K562 (cell line): ENCODE measurements around the gene MATN1. TPM values are rescaled to one million over a fixed set of nuclear protein-coding genes. Genes with fewer than 3 reads are reported as not detected.

Experiments
- BACH1 ChIP-seq: fragments of 200-800 bp; sonication (Bioruptor generic); IDR thresholded peaks from 2 replicates; pipeline ENCODE4 v1.6.1; 2016; ENCODE audit warnings: missing genetic modification characterization, missing compliant biosample characterization
- GTF2E2 ChIP-seq: fragments of 200-800 bp; sonication (Bioruptor generic); IDR thresholded peaks from 2 replicates; pipeline ENCODE4 v1.6.1; 2016; ENCODE audit warnings: missing genetic modification characterization, missing compliant biosample characterization
- IFI16 ChIP-seq: fragments of 250-450 bp; sonication (Bioruptor Pico); IDR thresholded peaks from 2 replicates; pipeline ENCODE4 v2.1.2; 2022; ENCODE audit warnings: mild to moderate bottlenecking, inconsistent platforms
- KDM4B ChIP-seq, 2 experiments: fragments of 450-650 bp in 1 of 2; sonication (generic) in 1 of 2; IDR thresholded peaks; 2 replicates each; pipeline ENCODE4 v1.6.1; 2016 to 2017; ENCODE audit warnings: borderline replicate concordance in 2 of 2, antibody characterized with exemption in 1 of 2, low read depth in 1 of 2, mild to moderate bottlenecking in 1 of 2
- NBN ChIP-seq: fragments of 450-650 bp; IDR thresholded peaks from 2 replicates; pipeline ENCODE4 v1.6.1; 2016; ENCODE audit warnings: low read depth, mild to moderate bottlenecking
- PHF8 ChIP-seq: fragments of 200-600 bp; sonication (generic); IDR thresholded peaks from 2 replicates; pipeline ENCODE4 v1.6.1; 2012; ENCODE audit warnings: mixed run types, mild to moderate bottlenecking, inconsistent platforms, low read length, moderate library complexity, borderline replicate concordance
- RNF2 ChIP-seq: sonication (generic); IDR thresholded peaks from 2 replicates; pipeline ENCODE4 v1.6.1; 2016
- SIX5 ChIP-seq, 2 experiments: IDR thresholded peaks; 2 replicates each; pipeline ENCODE4 v1.6.1; 2011; ENCODE audit warnings: low read length in 2 of 2, borderline replicate concordance in 1 of 2, low read depth in 1 of 2, mild to moderate bottlenecking in 1 of 2, moderate library complexity in 1 of 2; ENCODE audit not compliant: insufficient read depth in 1 of 2
- SNIP1 ChIP-seq: fragments of 450-650 bp; IDR thresholded peaks from 2 replicates; pipeline ENCODE4 v1.7.1; 2017; ENCODE audit warnings: low read depth, mild to moderate bottlenecking
- ZBTB8A ChIP-seq: fragments of 450-650 bp; IDR thresholded peaks from 2 replicates; pipeline ENCODE4 v1.6.1; 2018; ENCODE audit warnings: mild to moderate bottlenecking, moderate library complexity; ENCODE audit not compliant: partially characterized antibody
- ZNF121 ChIP-seq: sonication (generic); formaldehyde crosslinking; conservative IDR thresholded peaks from 2 replicates; pipeline ENCODE4 v1.8.0; 2022; ENCODE audit warnings: missing genetic modification reagents
- ZNF175 ChIP-seq: fragments of 200-800 bp; sonication (Bioruptor generic); IDR thresholded peaks from 2 replicates; pipeline ENCODE4 v1.6.1; 2016; ENCODE audit warnings: low read depth, mild to moderate bottlenecking, missing genetic modification characterization, missing compliant biosample characterization
- ZNF197 ChIP-seq: fragments of 200-800 bp; sonication (Bioruptor generic); IDR thresholded peaks from 2 replicates; pipeline ENCODE4 v1.6.1; 2016; ENCODE audit warnings: low read depth, missing genetic modification characterization, missing compliant biosample characterization
- ZNF644 ChIP-seq: fragments of 200-800 bp; sonication (Bioruptor generic); IDR thresholded peaks from 2 replicates; pipeline ENCODE4 v1.6.1; 2016; ENCODE audit warnings: low read depth, missing genetic modification characterization, missing compliant biosample characterization
- polyA plus RNA-seq, 8 experiments: library from polyadenylated mRNA; depleted of rRNA in 4 of 8; stranded (reverse) in 5 of 8; unstranded in 3 of 8; fragments of >200 nt; fragmentation: Nextera tagmentation in 2 of 8; fragmentation: Illumina TruSeq in 1 of 8; extraction: Ambion mirVana in 2 of 8; extraction: Trizol in 1 of 8; gene quantifications; 2 replicates each; pipeline versions ENCODE4 v1.2.1 to v1.2.3, GENCODE V29; 2011 to 2014; ENCODE audit warnings: inconsistent platforms in 1 of 8, missing spikeins in 1 of 8
- total RNA-seq, 7 experiments: library from RNA; depleted of rRNA in 6 of 7; stranded (reverse); fragments of >200 nt in 6 of 7; fragmentation: Illumina TruSeq in 2 of 7; extraction: Trizol in 2 of 7; gene quantifications; 2 replicates each; pipeline versions ENCODE4 v1.2.1 to v1.2.3, GENCODE V29; 2011 to 2021; ENCODE audit warnings: low replicate concordance in 1 of 7
- TF ChIP-seq, protein P1 (sequence below): sonication (generic); formaldehyde crosslinking; IDR thresholded peaks from 2 replicates; pipeline ENCODE4 v1.8.0; 2022; ENCODE audit warnings: mild to moderate bottlenecking, missing genetic modification reagents
- TF ChIP-seq, protein P2 (sequence below): fragments of 450-650 bp; IDR thresholded peaks from one replicate; pipeline ENCODE4 v1.6.1; 2018; ENCODE audit warnings: mild to moderate bottlenecking, moderate library complexity; ENCODE audit not compliant: partially characterized antibody
- TF ChIP-seq, protein P3 (sequence below): fragments of 250-450 bp; sonication (Bioruptor Pico); IDR thresholded peaks from 2 replicates; pipeline ENCODE4 v1.5.0; 2021
- TF ChIP-seq, protein P4 (sequence below): sonication (generic); formaldehyde crosslinking; IDR thresholded peaks from 2 replicates; pipeline ENCODE4 v1.8.0; 2022; ENCODE audit warnings: mild to moderate bottlenecking, missing genetic modification reagents

MATN1 gene
- total and polyA plus RNA-seq, 9 of the 15 experiments (the other 6 are each of a cell fraction or from before 2014, with no cell fraction given): 0.10 to 2.3 (median 1.2) TPM

DNA sequence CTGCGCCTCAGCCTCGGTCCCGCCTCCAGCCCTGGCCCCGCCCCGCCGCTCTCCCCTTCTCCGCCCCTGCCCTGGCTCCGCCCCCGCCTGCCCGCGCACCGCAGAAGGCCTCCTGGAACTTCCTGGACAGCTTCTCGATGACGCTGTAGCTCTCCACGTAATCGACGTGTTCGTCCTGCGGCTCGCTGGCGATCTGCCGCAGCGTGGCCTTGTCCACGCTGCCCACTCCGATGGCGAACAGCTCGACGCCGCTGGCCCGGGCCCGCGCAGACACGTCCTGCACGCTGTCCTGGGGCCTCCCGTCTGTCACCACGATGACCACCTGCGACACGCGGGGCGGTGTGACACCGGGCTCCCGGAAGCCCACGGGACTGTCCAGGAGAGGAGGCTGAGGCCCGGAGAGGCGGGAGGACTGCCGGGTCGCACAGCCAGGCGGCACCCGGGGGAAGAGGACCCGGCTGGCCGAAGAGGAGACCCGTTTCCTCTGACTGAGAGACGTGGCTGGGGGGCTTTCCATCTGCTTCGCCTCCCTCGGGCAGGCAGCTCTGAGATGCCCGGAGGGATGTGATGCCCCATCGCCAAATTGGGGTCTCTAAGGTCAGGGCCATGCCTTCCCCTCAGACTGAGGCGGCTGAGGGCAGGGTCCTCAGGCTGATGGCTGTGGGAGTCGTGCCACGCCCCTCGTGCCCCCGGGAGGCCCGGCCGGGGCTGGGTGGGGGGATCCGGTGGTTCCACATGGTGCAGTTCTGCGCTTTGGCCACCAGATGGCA lies 4.6 kb downstream of the MATN1 start (continued):
- TF ChIP-seq, protein P1, sequence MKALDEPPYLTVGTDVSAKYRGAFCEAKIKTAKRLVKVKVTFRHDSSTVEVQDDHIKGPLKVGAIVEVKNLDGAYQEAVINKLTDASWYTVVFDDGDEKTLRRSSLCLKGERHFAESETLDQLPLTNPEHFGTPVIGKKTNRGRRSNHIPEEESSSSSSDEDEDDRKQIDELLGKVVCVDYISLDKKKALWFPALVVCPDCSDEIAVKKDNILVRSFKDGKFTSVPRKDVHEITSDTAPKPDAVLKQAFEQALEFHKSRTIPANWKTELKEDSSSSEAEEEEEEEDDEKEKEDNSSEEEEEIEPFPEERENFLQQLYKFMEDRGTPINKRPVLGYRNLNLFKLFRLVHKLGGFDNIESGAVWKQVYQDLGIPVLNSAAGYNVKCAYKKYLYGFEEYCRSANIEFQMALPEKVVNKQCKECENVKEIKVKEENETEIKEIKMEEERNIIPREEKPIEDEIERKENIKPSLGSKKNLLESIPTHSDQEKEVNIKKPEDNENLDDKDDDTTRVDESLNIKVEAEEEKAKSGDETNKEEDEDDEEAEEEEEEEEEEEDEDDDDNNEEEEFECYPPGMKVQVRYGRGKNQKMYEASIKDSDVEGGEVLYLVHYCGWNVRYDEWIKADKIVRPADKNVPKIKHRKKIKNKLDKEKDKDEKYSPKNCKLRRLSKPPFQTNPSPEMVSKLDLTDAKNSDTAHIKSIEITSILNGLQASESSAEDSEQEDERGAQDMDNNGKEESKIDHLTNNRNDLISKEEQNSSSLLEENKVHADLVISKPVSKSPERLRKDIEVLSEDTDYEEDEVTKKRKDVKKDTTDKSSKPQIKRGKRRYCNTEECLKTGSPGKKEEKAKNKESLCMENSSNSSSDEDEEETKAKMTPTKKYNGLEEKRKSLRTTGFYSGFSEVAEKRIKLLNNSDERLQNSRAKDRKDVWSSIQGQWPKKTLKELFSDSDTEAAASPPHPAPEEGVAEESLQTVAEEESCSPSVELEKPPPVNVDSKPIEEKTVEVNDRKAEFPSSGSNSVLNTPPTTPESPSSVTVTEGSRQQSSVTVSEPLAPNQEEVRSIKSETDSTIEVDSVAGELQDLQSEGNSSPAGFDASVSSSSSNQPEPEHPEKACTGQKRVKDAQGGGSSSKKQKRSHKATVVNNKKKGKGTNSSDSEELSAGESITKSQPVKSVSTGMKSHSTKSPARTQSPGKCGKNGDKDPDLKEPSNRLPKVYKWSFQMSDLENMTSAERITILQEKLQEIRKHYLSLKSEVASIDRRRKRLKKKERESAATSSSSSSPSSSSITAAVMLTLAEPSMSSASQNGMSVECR (CRISPR knock-in tag): peak; percentile 92
- TF ChIP-seq BACH1 (tag): no peak; the same call in 1 of the 2 replicates
- TF ChIP-seq KDM4B (IDR thresholded peaks at IDR 0.05; ENCODE audit: borderline replicate concordance in 2 of 2, low read depth in 1 of 2): peak in 1 of 2 experiments; percentile 78; a peak in 1 of 4 replicates
- TF ChIP-seq, protein P2, sequence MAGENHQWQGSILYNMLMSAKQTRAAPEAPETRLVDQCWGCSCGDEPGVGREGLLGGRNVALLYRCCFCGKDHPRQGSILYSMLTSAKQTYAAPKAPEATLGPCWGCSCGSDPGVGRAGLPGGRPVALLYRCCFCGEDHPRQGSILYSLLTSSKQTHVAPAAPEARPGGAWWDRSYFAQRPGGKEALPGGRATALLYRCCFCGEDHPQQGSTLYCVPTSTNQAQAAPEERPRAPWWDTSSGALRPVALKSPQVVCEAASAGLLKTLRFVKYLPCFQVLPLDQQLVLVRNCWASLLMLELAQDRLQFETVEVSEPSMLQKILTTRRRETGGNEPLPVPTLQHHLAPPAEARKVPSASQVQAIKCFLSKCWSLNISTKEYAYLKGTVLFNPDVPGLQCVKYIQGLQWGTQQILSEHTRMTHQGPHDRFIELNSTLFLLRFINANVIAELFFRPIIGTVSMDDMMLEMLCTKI: no peak
- no peak for TF ChIP-seq ZBTB8A
- no peak for TF ChIP-seq IFI16 (CRISPR knock-in tag)
- no peak for TF ChIP-seq GTF2E2 (tag)
- peak; percentile 96 for TF ChIP-seq RNF2
- TF ChIP-seq ZNF121 (CRISPR knock-in tag): no peak
- TF ChIP-seq SNIP1: no peak
- no peak; the same call in 1 of the 2 replicates for TF ChIP-seq NBN
- no peak for TF ChIP-seq SIX5 (IDR thresholded peaks at IDR 0.05; ENCODE audit: borderline replicate concordance in 1 of 2, insufficient read depth in 1 of 2, low read depth in 1 of 2, low read length in 2 of 2)
- TF ChIP-seq, protein P3, sequence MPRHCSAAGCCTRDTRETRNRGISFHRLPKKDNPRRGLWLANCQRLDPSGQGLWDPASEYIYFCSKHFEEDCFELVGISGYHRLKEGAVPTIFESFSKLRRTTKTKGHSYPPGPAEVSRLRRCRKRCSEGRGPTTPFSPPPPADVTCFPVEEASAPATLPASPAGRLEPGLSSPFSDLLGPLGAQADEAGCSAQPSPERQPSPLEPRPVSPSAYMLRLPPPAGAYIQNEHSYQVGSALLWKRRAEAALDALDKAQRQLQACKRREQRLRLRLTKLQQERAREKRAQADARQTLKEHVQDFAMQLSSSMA (CRISPR knock-in tag): peak; percentile 63; the same call in 1 of the 2 replicates
- TF ChIP-seq PHF8: peak; percentile 95; the same call in 1 of the 2 replicates
- peak; percentile 66; the same call in 1 of the 2 replicates for TF ChIP-seq ZNF644 (tag)
- peak; percentile 80 for TF ChIP-seq ZNF175 (CRISPR knock-in tag)
- peak; percentile 71; the same call in 1 of the 2 replicates for TF ChIP-seq ZNF197 (CRISPR knock-in tag)
- TF ChIP-seq, protein P4, sequence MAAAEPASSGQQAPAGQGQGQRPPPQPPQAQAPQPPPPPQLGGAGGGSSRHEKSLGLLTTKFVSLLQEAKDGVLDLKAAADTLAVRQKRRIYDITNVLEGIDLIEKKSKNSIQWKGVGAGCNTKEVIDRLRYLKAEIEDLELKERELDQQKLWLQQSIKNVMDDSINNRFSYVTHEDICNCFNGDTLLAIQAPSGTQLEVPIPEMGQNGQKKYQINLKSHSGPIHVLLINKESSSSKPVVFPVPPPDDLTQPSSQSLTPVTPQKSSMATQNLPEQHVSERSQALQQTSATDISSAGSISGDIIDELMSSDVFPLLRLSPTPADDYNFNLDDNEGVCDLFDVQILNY: 0 out of 2 replicates have a peak, but pooled peaks have one; percentile 69
